Measurements from ENCODE around the gene CSTF1.

DNA sequence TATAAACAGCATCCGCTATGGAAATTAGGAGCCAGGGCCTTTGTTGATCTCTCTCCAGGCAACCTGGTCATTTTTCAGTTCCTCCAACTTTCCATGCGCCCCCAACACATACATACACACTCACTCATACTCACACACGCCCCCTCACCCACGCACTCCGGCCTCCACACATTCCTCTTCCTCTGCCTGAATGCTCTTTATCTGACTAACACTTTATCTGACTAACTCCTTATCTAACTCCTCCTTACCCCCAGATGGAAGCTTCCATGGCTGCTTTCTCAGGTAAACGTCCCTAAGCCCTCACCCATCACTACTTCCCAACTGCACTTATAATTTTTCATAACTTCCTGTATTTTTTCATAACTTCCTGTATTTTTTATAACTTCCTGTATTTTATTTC, 37.1 kb downstream of the CSTF1 start:
- TF ChIP-seq, protein P1, sequence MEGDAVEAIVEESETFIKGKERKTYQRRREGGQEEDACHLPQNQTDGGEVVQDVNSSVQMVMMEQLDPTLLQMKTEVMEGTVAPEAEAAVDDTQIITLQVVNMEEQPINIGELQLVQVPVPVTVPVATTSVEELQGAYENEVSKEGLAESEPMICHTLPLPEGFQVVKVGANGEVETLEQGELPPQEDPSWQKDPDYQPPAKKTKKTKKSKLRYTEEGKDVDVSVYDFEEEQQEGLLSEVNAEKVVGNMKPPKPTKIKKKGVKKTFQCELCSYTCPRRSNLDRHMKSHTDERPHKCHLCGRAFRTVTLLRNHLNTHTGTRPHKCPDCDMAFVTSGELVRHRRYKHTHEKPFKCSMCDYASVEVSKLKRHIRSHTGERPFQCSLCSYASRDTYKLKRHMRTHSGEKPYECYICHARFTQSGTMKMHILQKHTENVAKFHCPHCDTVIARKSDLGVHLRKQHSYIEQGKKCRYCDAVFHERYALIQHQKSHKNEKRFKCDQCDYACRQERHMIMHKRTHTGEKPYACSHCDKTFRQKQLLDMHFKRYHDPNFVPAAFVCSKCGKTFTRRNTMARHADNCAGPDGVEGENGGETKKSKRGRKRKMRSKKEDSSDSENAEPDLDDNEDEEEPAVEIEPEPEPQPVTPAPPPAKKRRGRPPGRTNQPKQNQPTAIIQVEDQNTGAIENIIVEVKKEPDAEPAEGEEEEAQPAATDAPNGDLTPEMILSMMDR (IDR thresholded peaks at IDR 0.05; ENCODE audit: insufficient read depth, low read length, poor library complexity, severe bottlenecking): no peak
- TF ChIP-seq EZH2phosphoT487 (conservative IDR thresholded peaks at IDR 0.05; ENCODE audit: low read length): no peak

All from SU-DHL-6 (cell line).